Mononuclear cell (primary cell): ENCODE data around the gene RTCA. TPM values are rescaled to one million over a fixed set of nuclear protein-coding genes. Genes with fewer than 3 reads are reported as not detected.
"Not testable (repeated sequence)": the region's sequence is repeated elsewhere in the genome, so short reads cannot be mapped to it uniquely, and the experiment has no call there.

Experiments used
- H3K27me3 ChIP-seq: 2 replicates; pipeline ENCODE4 v1.6.0; 2011; ENCODE audit warnings: low read length, control low read depth; ENCODE audit not compliant: insufficient read depth
- H3K4me1 ChIP-seq: 2 replicates; pipeline ENCODE4 v1.5.1; 2011; ENCODE audit warnings: mild to moderate bottlenecking, low read length, control low read depth; ENCODE audit not compliant: insufficient read depth
- H3K4me3 ChIP-seq: 2 replicates; pipeline ENCODE4 v1.5.1; 2011; ENCODE audit warnings: mild to moderate bottlenecking, low read length, moderate library complexity
- H3K9me3 ChIP-seq: 2 replicates; pipeline ENCODE4 v1.5.1; 2011; ENCODE audit warnings: low read depth, mild to moderate bottlenecking, control low read depth, low read length
- total RNA-seq: library from RNA; depleted of rRNA; stranded (reverse); fragments of >200 nt; gene quantifications from one replicate; pipeline ENCODE4 v1.2.3, GENCODE V29; 2012

Gene RTCA
- total RNA-seq, 1 donor = 26.4 TPM

- not testable (repeated sequence) for H3K9me3 ChIP-seq, H3K4me1 ChIP-seq, H3K27me3 ChIP-seq, H3K4me3 ChIP-seq
These were observed 71.9 kb downstream of the RTCA start for GRCh38 chr1:100337878-100338277.

DNA sequence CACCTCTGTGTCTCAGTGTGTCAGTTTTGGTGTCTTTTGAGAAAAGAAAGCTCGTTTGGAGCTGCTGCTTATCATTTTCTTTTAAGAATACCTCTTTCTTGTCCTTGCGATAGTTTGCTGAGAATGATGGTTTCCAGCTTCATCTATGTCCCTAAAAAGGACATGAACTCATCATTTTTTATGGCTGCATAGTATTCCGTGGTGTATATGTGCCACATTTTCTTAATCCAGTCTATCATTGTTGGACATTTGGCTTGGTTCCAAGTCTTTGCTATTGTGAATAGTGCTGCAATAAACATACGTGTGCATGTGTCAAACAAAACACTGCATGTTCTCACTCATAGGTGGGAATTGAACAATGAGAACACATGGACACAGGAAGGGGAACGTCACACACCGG, 73.7 kb downstream of the RTCA start:
- not testable (repeated sequence) for H3K27me3 ChIP-seq, H3K4me3 ChIP-seq, H3K4me1 ChIP-seq, H3K9me3 ChIP-seq

DNA sequence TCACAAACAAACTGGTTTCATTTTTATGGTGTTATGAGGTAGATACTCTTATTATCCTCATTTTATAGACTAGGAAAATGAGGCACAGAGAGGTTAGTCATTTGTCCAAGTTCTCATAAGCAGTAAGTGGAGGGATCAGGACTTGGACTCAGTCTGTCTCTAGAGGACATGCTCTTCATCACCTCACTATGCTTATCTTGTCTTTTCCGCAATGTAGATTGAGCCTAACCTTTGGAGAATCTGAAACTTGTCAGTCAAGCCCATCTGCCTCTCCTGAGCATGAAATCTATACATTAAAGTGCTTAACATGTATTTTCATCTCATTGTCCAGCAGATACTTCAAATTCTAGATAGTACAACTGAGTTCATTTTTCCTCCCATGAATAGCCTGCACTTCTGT, 74.5 kb downstream of the RTCA start:
- H3K4me3 ChIP-seq = no peak overlapping the region
- no peaks in the 10 kb centered on the region for H3K4me1 ChIP-seq
- H3K9me3 ChIP-seq = no peaks in the 10 kb centered on the region
- no peaks in the 10 kb centered on the region for H3K27me3 ChIP-seq

DNA sequence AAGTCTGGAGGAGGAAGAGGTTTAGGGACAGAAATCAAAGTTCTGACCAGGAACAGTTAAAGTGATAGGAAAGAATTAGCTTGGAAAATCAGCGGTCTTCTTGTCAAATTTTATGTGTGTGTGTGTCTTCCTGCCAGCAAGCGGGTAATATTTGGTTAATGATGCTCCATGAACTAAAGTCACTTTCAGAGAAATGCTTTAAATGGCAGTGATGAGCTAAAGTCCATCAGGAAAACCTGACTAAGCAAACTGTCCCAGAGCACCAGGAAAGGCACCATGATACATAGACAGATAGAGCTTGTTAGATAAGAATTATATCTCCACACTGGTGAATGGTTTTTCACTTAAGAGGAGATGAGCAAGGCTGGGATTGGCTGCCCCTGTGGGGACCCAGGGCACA, 76.3 kb downstream of the RTCA start:
- no peaks in the 10 kb centered on the region for H3K9me3 ChIP-seq
- no peak overlapping the region for H3K4me3 ChIP-seq
- H3K27me3 ChIP-seq = no peaks in the 10 kb centered on the region
- H3K4me1 ChIP-seq = no peaks in the 10 kb centered on the region

Other genes with a start within 250 kb of the RTCA start
- 1.8 TPM for gene SASS6, start 133.3 kb upstream of the RTCA start, total RNA-seq
- 6.3 TPM for gene TRMT13, start 133.1 kb upstream of the RTCA start, total RNA-seq
- 1.3 TPM for gene LRRC39, start 88.0 kb upstream of the RTCA start, total RNA-seq
- 4.2 TPM for gene DBT, start 16.4 kb upstream of the RTCA start, total RNA-seq
- 167 TPM for gene CDC14A, start 86.3 kb downstream of the RTCA start, total RNA-seq